HG03432 (cell line): ENCODE measurements around the gene DOCK8.
A peak's percentile ranks its signal among the peaks of the same experiment; 100 is the strongest.

Experiments used
- ATAC-seq: cut with Tn5 transposase; IDR thresholded peaks from one replicate; pipeline ENCODE4 v1.9.1; 2021; ENCODE audit warnings: mild to moderate bottlenecking, moderate library complexity; ENCODE audit not compliant: unreplicated experiment

DOCK8 gene

GRCh38 chr9:450561-450960, 235.9 kb downstream of the DOCK8 start:
- no peak for ATAC-seq

GRCh38 chr9:453832-454231, 239.2 kb downstream of the DOCK8 start:
- no peak for ATAC-seq

- no peak for ATAC-seq
Measured at GRCh38 chr9:456365-456764, 241.7 kb downstream of the DOCK8 start.

- ATAC-seq, result no peak
Measured at GRCh38 chr9:458590-458989, 243.9 kb downstream of the DOCK8 start.

- ATAC-seq, result no peak
Measured at GRCh38 chr9:459491-460444, 245.1 kb downstream of the DOCK8 start.

GRCh38 chr9:462121-462520, 247.5 kb downstream of the DOCK8 start:
- ATAC-seq, result no peak

- no peak for ATAC-seq
Measured at GRCh38 chr9:462606-463005, 247.9 kb downstream of the DOCK8 start.

GRCh38 chr9:463455-464171, 248.9 kb downstream of the DOCK8 start:
- ATAC-seq, result no peak

- ATAC-seq, result no peak
Measured at GRCh38 chr9:466747-467146, 252.1 kb downstream of the DOCK8 start.

- ATAC-seq, result no peak
Measured at GRCh38 chr9:468766-469426, 254.2 kb downstream of the DOCK8 start.

GRCh38 chr9:469672-470551, 255.2 kb downstream of the DOCK8 start:
- ATAC-seq, result peak; percentile 92

- ATAC-seq, result no peak
Measured at GRCh38 chr9:470552-471194, 256.0 kb downstream of the DOCK8 start.

- ATAC-seq, result no peak
Measured at GRCh38 chr9:471320-471719, 256.7 kb downstream of the DOCK8 start.

- no peak for ATAC-seq
Measured at GRCh38 chr9:472479-473075, 257.9 kb downstream of the DOCK8 start.

GRCh38 chr9:477193-477592, 262.5 kb downstream of the DOCK8 start:
- ATAC-seq, result no peak

- no peak for ATAC-seq
Measured at GRCh38 chr9:479304-479970, 264.8 kb downstream of the DOCK8 start.

- no peak for ATAC-seq
Measured at GRCh38 chr9:479971-480350, 265.3 kb downstream of the DOCK8 start.

GRCh38 chr9:482739-483138, 268.1 kb downstream of the DOCK8 start:
- no peak for ATAC-seq

GRCh38 chr9:486156-486555, 271.5 kb downstream of the DOCK8 start:
- no peak for ATAC-seq
